ENCODE data around the gene FTCD.
"Not testable (repeated sequence)": the region's sequence is repeated elsewhere in the genome, so short reads cannot be mapped to it uniquely, and the experiment has no call there.

Gene FTCD

DNA sequence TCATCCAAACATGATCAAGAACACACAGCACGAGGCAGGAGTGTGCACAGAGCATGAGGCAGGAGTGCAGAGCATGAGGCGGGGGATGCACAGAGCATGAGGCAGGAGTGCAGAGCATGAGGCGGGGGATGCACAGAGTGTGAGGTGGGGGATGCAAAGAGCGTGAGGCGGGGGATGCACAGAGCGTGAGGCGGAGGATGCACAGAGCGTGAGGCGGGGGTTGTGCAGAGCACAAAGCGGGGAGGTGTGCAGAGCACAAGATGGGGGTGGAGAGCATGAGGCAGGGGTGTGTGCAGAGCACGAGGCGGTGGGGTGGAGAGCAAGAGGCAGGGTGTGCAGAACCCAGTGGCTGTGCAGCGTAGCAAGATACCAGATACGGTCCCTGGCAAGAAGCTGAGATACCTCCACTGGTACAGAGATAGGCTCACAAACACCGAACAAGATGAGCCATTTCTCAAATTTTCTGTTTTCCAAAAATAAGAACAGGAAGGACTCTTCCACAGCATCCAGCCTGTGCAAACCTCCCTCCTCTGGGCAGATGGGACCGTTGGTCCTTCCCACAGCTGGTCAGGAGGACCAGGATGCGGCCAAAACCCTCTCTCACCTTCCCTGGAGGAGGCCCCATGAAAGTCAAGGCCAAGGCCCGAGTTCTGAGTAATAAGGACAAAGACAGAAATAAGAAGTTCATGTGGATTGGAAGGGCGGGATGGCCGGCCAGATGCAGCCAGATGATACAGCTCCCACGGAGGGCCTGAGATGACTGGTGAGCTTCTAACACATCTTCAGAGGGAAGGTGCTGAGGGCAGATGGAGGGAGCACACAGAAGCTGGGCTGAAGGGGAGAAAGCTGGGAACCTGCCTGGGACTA is 16.9 kb upstream of the FTCD start:
- no peak for DNase-seq (ENCODE audit: extremely low read depth, low read depth)
- TF ChIP-seq, protein P1, sequence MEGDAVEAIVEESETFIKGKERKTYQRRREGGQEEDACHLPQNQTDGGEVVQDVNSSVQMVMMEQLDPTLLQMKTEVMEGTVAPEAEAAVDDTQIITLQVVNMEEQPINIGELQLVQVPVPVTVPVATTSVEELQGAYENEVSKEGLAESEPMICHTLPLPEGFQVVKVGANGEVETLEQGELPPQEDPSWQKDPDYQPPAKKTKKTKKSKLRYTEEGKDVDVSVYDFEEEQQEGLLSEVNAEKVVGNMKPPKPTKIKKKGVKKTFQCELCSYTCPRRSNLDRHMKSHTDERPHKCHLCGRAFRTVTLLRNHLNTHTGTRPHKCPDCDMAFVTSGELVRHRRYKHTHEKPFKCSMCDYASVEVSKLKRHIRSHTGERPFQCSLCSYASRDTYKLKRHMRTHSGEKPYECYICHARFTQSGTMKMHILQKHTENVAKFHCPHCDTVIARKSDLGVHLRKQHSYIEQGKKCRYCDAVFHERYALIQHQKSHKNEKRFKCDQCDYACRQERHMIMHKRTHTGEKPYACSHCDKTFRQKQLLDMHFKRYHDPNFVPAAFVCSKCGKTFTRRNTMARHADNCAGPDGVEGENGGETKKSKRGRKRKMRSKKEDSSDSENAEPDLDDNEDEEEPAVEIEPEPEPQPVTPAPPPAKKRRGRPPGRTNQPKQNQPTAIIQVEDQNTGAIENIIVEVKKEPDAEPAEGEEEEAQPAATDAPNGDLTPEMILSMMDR (IDR thresholded peaks at IDR 0.05; ENCODE audit: low read depth, low read length): no peak

DNA sequence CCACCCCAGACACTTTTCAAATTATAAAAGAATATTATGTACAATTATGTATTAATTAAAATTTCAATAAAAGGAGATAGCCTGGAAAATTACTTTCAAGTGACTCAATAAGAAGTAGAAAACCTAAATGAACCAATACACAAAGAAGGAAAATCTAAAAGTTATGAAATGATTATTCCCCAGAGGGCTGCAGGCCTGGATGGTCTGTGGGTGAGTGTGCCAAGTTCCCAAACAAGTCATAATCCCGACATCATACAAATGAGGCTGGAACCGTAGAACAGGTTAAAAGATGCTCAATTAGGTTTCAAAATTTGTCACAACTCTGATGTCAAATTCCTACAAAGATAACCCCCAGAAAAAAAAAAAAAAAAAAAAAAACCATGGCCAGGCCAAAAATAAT is 16.2 kb upstream of the FTCD start:
- DNase-seq (ENCODE audit: extremely low read depth, low read depth): no peak

DNA sequence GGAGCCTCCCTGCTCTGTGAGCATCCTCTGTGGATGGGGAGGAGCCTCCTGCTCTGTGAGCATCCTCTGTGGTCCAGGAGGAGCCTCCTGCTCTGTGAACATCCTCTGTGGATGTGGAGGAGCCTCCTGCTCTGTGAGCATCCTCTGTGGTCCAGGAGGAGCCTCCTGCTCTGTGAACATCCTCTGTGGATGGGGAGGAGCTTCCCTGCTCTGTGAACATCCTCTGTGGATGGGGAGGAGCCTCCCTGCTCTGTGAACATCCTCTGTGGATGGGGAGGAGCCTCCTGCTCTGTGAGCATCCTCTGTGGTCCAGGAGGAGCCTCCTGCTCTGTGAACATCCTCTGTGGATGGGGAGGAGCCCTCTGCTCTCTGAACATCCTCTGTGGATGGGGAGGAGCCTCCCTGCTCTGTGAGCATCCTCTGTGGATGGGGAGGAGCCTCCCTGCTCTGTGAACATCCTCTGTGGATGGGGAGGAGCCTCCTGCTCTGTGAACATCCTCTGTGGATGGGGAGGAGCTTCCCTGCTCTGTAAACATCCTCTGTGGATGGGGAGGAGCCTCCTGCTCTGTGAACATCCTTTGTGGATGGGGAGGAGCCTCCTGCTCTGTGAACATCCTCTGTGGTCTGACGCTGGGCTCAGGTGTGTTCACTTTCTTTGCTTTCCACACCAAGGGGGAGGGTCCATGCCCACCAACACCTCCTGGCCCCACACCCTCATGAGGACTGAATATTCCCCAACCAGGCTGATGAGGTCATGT is 15.2 kb upstream of the FTCD start:
- DNase-seq (ENCODE audit: extremely low read depth, low read depth): not testable (repeated sequence)

More for the DNA sequence above, 16.2 kb upstream of the FTCD start:
- TF ChIP-seq, protein P1 (IDR thresholded peaks at IDR 0.05; ENCODE audit: low read depth, low read length): no peak

DNA sequence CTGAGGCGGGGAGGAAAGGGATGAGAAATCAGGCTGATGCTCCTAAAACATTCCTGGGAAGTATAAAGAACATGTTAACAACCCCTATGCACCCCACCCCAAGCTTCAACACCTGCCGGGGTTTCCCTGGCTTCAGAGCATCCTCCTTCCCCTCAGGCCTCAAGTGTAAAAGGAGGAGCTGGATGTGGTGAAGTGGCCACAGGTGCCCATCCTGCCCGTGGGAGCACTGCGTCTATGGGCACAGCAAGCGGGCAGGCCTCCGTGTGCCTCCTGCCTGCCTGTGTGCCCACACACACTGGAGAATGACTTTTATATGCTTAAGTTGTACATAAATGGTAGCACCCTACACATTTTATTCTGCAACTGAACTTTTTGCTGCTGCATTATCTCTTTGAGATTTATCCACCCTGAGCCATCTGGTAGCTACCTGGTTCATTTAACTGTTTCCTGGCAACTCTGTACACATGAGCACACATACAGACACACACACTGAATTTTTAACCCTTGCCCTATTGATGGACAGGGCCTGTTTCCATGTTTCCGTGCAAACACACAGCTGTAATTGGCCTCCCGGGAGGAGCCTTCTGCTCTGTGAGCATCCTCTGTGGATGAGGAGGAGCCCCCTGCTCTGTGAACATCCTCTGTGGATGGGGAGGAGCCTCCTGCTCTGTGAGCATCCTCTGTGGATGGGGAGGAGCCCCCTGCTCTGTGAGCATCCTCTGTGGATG is 13.4 kb upstream of the FTCD start:
- TF ChIP-seq, protein P1 (IDR thresholded peaks at IDR 0.05; ENCODE audit: low read depth, low read length): no peak
- DNase-seq (ENCODE audit: extremely low read depth, low read depth): no peak

DNA sequence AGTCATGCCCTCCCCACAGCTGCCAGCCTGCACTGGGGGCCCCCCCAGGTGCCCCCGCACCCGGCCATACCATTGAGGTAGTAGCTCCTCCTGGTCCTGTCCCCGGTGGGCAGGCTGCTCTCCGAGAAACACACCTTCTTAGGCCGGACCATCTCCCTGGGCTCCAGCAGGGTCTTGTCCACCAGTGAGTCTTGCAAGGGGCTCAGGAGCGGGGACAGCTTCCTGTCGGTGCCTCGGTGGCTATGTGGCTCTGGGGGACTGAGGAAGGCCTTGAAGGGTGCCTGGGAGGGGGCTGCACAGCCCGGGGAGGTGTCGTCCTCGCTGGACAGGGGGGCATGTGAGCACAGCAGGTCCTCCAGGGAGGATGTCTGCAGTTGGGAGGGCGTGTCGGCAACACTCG is 12.9 kb upstream of the FTCD start:
- TF ChIP-seq, protein P1 (IDR thresholded peaks at IDR 0.05; ENCODE audit: low read depth, low read length): no peak
- DNase-seq (ENCODE audit: extremely low read depth, low read depth): no peak

DNA sequence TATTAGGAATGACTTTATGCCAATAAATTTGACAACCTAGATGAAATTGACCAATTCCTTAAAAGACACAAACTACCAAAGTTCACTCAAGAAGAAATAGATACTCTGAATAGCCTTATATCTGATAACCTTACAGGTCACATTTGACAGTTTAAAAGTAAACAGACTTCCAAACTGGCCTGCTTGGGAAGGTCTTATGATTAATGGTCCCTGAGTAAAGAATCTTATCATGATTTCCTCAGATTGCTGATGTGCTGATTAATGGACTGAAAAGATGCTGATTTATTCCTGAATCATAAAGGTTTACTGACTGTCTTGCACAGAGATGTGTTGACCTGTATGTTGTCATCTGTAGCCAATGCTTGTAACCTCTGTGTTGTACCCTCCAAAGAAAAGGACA is 9.7 kb upstream of the FTCD start:
- DNase-seq (ENCODE audit: extremely low read depth, low read depth): no peak
- TF ChIP-seq, protein P1 (IDR thresholded peaks at IDR 0.05; ENCODE audit: low read depth, low read length): no peak

DNA sequence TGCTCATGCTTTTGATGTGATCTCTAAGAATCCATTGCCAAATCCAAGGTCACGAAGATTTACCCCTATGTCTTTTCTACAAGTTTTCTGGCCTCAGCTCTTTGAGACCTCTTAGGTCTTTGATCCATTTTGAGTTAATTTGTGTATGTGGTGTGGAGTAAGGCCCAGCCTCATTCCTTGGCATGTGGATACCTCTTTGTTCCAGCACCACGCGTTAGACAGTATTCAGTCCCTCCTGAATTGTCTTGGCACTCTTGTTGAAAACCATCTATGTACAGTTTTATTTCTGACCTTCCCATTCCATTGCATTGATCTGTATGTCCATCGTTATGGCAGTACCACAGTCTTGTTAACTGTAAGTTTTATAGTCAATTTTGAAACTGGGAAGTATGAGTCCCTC is 8.0 kb upstream of the FTCD start:
- no peak for DNase-seq (ENCODE audit: extremely low read depth, low read depth)
- TF ChIP-seq, protein P1 (IDR thresholded peaks at IDR 0.05; ENCODE audit: low read depth, low read length): no peak

Measured in AG09319 (cell line).